ENCODE data around the gene CHP2.

GRCh38 chr16:23745263-23745662, 9.6 kb upstream of the CHP2 start:
- TF ChIP-seq CTCF (IDR thresholded peaks at IDR 0.05) = no peak
- TF ChIP-seq POLR2A (IDR thresholded peaks at IDR 0.05) = no peak

All from thyroid gland (tissue), 4 donors.